GM18502 (cell line): ENCODE data around the gene BEX4.
"Not testable (repeated sequence)": the region's sequence is repeated elsewhere in the genome, so short reads cannot be mapped to it uniquely, and the experiment has no call there.

Experiments
- ATAC-seq: cut with Tn5 transposase; IDR thresholded peaks from one replicate; pipeline ENCODE4 v1.9.1; 2021; ENCODE audit warnings: mild to moderate bottlenecking; ENCODE audit not compliant: unreplicated experiment, poor library complexity

Gene BEX4

DNA sequence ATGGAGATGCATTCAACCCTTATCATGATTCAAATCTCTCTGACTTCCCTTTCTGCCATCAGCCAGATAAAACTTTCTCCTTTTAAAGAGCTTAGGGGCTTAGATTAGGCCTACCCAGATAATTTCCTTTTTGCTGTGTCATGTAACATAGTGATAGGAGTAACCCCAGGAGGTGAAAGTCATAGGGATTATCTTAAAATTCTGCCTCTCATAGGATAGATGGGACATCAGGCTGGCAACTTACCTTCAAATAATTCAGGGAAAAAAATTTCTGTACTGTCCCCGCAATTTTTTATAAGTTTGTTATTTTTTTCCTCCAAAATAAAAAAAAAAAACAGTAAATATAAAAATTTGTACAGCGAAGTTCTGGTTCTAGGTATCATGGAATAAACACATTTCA, 20.7 kb downstream of the BEX4 start:
- not testable (repeated sequence) for ATAC-seq

DNA sequence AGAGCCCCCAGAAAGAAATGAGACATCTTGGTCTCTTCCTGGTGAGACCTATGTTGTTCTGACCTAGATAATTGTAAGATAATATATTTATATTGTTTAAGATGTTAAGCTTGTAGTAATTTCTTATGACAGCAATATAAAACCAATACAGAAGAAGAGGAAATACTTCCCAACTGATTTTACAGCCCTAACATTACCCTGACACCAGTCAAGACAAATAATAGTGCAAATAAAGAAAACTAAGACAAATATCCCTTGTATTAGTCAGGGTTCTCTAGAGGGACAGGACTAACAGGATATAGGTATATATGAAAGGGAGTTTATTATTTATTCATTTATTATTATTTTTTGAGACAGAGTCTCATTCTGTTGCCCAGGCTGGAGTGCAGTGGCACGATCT, 21.4 kb downstream of the BEX4 start:
- ATAC-seq, result no peak

DNA sequence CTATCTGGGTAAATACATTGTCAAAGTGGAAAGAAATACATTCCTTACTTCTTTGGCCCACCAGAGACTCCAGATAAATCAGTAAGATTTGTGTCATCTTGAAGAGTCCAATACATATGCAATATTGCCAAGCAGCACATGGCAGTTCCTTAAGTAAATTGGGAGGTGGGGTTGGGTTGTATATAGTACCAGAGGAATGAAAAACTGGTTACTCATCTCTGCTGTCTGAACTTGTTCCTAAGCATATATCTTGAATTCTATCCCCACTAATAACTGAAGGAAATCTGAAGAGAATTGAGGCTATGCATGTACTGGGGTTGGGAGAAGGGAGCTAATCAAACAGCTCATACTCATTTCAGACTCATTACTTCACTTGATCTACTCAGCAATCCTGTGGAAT, 25.2 kb downstream of the BEX4 start:
- no peak for ATAC-seq

DNA sequence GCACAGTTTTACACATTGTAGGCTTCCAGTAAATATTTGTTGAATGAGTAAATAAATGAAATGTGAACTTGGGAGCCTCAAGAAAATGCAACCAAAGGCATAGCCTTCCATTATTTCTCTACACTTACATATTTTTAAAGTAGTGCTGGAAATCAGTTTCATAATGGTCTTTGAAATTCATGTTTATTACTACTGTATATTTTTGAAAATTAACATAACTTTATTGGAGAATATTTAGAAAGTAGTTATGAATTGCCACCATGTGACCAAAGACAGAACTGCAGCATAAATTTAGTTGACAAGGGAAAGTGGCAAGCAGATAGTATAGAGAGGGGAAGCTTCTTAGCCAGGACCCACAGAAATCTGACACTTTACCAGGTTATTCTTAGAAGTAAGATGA, 33.6 kb downstream of the BEX4 start:
- ATAC-seq, result no peak

DNA sequence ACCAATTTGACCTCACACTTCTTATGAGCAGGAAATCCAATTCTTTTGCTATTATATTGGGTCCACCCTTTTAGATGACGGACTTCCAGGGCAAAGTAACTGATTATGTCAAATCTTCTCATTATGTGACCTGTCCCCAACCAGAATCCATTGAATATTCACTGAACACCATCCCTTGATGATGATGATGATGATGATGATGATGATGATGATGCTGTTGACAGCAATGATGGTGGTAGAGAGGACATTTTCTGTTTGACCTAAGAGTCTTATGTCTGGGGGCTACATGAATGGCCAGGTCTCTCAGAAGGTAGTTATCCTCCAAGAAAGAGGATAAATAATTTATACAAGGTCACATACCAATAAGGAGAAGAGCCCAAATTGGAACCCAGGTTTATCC, 34.9 kb downstream of the BEX4 start:
- no peak for ATAC-seq

DNA sequence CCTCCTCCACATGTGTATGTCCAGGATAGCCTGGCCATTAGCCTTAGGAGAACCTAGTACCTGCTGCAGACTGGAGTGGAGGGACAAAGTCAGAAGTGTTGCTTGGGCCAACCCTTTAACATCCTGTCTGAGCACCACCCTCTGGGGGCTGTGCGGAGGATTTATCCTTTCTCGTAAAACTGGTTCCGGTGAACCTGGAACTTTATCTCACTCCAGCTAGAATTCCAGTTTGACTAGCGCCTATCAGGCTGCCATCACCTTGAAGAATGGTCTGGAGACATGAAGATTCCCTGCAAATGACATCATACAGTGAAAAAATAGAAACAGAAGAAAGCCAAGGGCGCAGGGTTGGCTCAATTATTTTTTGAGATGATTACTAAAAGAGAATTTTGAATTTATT, 36.1 kb downstream of the BEX4 start:
- ATAC-seq, result no peak

DNA sequence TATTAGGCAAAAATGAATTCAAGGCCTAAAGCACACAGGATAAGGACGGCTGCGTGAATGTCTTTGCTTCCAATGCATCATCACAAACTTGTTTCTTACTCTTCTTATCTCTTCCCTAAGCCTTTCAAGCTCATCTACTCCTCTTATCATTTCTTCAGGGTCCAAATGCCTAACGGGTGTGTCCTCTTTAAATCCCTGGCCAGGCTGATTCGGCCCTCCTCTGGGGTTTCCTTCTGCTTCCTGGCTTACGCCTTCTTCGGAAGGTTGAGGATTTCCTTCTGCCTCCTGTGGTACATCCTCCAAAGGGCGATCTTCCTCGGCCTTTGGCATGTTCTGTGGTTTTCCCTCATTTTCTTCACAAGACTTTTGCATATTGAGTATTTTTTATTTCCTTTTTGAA, 38.7 kb downstream of the BEX4 start:
- no peak for ATAC-seq

DNA sequence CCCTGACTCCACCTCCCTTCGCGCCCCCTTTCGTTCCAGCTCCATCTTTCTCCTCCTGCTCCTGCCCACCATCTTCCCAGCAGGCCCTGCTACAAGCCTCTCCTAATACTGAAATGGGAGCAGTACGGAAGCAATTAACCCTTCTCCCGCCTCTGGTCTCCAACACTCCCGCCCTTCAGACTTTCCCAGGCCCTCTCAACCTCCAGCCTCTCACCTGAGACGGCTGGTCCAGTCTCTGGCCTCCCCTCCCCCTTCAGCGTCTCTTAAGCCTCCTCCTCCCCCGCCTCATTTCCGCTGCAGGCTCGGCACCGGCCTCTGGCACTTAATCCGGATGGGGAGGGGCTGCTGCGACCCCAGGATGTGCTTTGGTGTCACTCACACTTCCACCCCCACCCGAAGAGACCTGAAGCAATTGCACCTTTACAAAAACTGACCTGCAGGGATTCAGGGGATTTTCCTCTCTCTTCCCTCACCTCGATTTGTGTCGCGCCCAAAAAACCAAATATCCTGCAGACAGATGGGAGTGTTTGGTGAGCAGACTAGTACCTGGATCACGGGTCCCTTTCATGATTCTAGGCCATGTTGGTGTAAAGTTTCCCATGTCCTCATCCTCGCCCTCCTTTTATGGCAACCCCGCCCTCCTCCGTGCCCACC, 39.4 kb downstream of the BEX4 start:
- peak; percentile 65 for ATAC-seq

DNA sequence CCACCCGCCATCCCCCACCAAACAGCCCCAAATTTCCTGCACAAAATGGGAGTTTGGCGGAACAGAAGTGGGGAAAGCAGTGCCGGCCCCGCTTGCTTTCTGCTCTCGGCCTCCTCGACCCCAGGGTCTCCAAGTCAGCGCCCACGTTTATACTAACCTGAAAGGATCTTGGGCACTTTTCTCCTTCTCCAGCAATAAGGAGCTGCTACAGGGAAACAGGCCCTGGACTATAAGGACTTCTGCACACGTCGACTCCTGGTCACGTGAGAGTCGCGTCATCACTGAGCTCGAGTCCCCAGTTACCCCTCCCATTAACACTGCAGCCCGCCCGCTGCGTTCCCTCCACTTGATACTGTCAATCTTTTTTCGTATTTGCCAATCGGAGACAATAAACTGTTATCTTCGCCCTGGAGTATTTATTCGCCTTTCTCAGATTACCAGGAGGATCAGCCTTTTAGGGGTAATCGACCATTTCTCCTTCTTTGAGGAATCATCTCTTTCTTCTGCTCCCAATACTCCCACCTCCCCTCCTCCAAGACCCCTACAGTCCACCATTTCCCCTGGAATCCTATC, 40.1 kb downstream of the BEX4 start, which contains the start of gene TCEAL8:
Gene TCEAL8 (minus strand): TSS at position 235 of the 573 bp plus-strand sequence. CDS start 1,176 bp downstream, outside the sequence.
- peak; percentile 95 for ATAC-seq

DNA sequence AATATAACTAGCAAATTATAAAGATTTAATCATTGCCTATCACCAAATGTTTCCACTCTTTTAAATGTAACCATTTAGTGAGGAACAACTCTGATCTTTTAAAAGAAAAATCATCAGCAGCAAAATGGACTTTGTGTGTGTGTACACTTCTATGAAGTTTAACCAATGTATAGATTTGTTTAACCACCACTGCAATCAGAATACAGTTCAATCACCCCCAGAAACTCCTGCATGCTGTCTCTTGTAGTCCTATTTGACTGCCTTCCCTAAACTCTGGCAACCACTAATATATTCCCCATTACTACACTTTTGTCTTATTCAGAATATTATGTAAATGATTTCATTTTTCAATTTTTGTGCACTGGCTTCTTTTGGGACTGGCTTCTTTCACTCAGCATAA, 41.7 kb downstream of the BEX4 start:
- no peak for ATAC-seq

DNA sequence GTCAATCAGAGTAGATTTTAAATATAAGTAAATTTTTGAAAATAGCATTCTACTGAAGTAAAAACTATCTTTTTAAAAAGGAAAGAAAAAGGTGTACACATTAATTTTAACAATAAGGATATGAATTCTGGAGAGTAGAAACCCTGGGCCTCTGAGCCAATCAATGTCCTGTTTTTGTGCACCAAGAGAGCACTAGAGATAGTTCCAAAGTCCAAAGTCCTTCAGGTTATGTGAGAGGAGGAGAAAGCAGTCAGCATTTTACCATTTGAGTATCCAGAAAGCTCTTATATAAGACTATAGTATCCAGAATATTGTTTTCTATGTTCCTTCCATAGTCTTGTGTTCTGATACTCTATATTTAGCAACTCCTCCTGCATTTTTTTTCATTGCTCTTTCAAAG, 43.4 kb downstream of the BEX4 start:
- ATAC-seq, result no peak
